22Rv1 (cell line): ENCODE results near the gene COMTD1.

Source experiments
- H3K27ac ChIP-seq: fragments of 450-650 bp; 2 replicates; pipeline ENCODE4 v1.5.1; 2017
- CTCF ChIP-seq: fragments of 450-650 bp; IDR thresholded peaks from 2 replicates; pipeline ENCODE4 v1.5.1; 2017; ENCODE audit warnings: mild to moderate bottlenecking
- ZFX ChIP-seq: fragments of 450-650 bp; IDR thresholded peaks from 2 replicates; pipeline ENCODE4 v1.6.1; 2017; ENCODE audit warnings: antibody characterized with exemption, borderline replicate concordance

COMTD1 gene

GRCh38 chr10:75254739-75255138 is 19.0 kb upstream of the COMTD1 start:
- no peak for TF ChIP-seq ZFX
- TF ChIP-seq CTCF = no peak
- no peak overlapping the region for H3K27ac ChIP-seq

DNA sequence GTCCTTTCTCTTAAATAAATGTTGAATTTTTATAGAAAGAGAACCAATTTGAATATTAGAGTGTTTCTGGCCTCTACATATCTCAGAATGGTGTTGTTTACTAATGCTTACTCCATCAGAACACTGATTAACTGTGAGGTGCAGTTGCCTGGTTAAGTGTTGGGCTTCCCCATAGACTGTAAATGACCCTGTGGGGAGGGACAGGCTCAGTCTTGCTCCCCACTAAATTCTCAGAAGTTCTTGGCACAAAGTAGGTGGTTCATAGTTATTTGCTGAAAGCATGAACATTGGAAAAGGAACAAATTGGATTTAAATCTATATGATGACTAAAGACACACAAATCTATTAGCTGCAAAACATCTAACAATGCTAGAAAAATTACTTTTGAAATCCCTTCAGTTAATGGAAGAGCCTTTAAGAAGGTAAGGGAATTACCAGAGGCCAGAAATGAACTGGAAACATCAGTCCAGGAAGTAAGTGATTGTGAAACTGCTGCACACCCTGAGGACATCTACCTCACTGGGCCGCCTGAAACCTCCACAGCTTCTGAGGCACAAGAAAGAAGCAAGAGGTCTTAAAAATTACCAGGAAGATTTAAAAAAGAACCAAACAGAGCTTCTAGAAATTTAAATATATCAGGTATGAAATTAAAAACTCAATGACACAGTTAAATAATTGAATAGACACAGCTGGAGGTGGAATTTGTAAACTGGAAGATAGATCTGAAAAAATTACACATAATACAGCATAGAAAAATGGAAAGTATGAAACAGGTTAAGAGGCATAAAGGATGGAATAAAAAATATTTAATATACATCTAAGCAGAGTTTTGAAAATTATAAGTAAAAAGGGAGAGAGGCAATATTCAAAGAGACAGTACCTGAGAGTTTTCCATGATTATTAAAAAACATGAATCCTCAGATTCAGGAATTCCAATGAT is 17.8 kb upstream of the COMTD1 start:
- H3K27ac ChIP-seq = no peak overlapping the region
- TF ChIP-seq CTCF = no peak
- no peak for TF ChIP-seq ZFX

- TF ChIP-seq ZFX (no peak), CTCF (no peak)
- no peak overlapping the region for H3K27ac ChIP-seq
Observed at GRCh38 chr10:75250934-75251333, 15.2 kb upstream of the COMTD1 start.

GRCh38 chr10:75247797-75248196 is 12.0 kb upstream of the COMTD1 start:
- no peak overlapping the region for H3K27ac ChIP-seq
- TF ChIP-seq ZFX (no peak), CTCF (no peak)

GRCh38 chr10:75246506-75246905 is 10.7 kb upstream of the COMTD1 start:
- TF ChIP-seq CTCF = no peak
- TF ChIP-seq ZFX = no peak
- no peak overlapping the region for H3K27ac ChIP-seq

DNA sequence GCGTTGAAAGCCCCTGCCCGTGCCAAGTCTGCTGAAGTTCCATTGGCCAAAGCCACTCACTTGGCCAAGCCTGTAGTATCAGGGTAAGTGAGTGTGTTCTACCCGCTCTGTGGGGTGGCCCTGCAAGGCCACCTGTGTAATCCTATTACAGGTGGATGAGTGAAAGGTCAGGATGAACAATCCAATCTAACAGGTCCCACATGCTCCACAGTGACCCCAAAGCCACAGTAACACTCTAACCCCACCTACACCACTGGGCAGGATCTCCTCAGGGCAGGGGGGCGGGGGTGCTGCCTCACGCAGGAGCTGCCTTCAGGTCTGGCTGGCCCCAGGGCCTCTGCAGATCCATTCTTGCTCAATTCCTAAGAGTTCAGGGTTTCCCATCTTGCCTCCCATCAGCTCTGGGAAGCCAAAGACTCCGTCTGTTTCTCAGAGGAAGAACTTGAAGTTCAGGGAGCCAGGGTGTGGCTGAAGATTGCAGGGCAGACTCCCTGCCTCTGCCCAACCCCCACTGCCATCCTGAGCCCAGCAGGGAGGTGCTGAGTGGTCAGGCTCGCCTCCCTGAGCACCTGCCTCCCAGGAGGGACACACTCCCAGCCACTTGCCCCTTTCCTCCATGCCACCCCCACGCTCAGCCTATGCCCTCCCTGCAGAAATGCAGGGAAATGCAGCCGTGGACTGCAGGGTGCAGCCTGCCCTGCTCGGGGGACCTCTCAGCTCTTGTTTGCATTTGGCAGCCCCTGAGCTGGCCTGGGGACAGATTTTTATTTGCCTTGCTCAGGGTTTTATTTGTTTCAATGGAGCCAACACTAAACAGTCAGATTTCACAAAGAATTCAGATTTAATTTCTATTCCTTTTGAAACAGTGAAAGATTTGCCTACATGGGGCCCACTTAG is 9.8 kb upstream of the COMTD1 start:
- TF ChIP-seq CTCF = no peak
- TF ChIP-seq ZFX = no peak
- no peak overlapping the region for H3K27ac ChIP-seq
